Measurements from ENCODE around the gene RAB29.
"Not testable (repeated sequence)": the region's sequence is repeated elsewhere in the genome, so short reads cannot be mapped to it uniquely, and the experiment has no call there.

Gene RAB29

DNA sequence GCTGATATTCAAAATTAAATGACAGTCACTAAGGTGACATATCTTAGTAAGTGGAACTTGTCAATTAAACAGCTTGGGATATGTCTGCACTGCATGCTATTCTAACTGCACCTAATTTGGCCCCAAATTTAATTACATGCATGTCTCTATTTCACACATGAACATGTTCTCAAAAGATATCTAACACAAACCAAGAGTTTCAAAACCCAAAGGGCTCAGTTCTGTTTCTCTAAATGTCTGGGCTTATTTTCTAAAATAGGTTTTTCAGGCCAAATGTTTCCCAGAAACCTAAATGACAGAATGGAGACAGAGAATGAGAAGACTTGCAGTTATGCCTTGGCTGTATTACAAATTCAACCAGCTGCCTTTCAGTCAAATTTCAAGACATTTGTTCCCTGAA lies 11.3 kb downstream of the RAB29 start:
- DNase-seq, result no peak

DNA sequence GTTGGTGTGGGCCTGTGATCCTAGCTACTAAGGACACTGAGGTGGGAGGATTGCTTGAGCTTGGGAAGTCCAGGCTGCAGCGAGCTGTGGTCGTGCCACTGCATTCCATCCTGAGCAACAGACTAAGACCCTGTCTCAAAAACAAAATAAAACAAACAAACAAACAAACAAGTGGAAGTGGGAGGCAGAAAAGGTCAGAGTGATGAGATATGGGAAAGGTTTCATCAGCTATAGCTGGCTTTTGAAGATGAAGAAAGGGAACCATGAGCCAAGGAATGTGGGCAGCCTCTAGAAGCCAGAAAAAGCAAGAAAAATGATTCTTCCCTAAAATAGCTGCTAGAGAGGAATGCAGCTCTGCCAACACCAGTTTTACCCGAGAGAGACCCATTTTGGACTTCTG lies 14.7 kb downstream of the RAB29 start:
- DNase-seq, result no peak

GRCh38 chr1:205756552-205756951 lies 18.7 kb downstream of the RAB29 start:
- no peak for DNase-seq

GRCh38 chr1:205754857-205755256 lies 20.4 kb downstream of the RAB29 start:
- no peak for DNase-seq

GRCh38 chr1:205751036-205751651 lies 24.1 kb downstream of the RAB29 start:
- no peak for DNase-seq

DNA sequence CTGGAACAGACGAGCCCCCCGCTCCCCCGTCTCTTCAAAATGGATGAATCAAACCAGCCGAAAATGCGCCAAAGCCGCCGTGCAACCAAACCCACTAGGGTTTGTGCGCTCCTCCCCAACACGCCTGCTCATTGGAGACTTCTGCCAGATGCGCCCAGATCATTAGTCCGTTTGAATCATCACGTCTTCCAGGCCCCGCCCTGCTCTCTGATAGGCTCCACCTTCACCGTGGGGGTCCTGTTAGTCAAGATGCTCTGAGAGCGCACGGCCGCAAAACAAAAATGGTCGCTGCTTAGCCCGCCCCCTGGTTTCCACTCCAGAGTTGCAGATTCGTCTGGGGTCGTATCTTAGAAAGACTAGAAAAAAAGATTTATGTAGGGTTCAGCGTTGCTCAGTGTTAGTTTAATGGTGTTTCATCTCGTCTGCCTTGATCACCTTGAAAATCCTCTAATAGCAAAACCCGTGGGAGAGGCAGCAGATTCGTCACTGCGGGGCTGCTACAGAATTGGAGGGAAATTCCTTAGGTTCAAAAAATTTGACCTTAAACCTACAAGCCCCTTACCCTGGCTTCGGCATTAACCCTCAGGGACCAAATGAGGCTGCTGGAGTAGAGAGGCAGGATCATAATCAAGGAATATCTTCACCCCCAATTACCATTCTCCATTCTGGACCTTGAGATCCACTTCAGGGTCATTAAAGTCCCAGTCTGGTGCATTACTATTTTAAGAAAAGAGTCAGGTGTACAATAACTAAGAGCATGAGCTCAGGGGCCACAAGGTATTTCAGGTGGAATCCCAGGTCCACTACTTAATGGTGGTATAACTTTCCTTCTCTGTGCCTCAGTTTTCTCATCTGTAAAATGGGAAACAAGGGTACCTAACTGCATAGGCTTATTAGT lies 24.9 kb downstream of the RAB29 start, which contains the start of gene NUCKS1:
TSS of gene NUCKS1 (minus strand) at position 45 of the 898 bp plus-strand sequence. CDS start 209 bp downstream, outside the sequence.
- DNase-seq, result peak; percentile 95 to 96

DNA sequence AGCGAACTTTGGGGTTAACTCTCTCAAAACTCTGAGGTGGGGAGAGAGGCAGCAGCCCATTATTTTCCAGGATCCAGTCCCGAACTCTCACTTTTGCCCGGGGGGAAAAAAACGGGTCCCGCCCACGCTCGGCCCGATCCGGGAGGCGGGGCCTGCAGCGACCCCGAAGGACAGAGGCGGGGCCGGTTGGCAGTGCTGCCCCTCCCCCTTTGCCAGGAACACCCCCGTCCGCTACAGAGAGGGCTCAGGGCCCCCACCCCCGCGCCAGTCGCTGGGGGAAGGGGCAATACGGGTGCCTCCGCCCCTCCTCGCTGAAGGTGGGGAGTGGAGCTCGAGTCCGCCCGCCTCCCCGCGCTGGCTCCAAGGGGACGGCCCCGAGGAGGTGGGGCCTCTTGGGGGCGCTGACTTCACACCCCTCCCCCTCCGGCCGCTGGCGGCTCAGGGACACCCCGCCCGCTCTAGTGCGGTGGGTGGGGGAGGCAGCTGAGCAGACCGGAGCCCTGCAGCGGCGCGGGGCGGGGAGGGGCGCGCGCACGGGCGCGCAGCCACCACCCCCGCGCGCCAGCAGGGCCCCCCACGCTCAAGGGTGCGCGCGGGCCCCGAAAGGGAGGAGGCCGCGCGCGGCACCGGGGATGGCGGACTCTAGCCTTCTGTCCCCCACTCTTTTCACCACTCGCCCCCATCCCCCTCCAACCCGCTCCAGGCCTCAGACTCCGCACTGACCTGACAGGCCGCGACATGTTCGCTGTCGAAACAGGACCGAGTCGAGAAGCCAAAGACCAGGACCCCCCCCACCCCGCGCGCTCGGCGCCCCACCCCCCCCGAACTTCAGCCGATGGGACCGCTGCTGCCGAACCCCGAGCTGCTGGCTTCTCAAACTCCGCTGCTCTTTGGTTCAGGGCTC lies 25.8 kb downstream of the RAB29 start:
- peak; percentile 96 to 97 for DNase-seq

DNA sequence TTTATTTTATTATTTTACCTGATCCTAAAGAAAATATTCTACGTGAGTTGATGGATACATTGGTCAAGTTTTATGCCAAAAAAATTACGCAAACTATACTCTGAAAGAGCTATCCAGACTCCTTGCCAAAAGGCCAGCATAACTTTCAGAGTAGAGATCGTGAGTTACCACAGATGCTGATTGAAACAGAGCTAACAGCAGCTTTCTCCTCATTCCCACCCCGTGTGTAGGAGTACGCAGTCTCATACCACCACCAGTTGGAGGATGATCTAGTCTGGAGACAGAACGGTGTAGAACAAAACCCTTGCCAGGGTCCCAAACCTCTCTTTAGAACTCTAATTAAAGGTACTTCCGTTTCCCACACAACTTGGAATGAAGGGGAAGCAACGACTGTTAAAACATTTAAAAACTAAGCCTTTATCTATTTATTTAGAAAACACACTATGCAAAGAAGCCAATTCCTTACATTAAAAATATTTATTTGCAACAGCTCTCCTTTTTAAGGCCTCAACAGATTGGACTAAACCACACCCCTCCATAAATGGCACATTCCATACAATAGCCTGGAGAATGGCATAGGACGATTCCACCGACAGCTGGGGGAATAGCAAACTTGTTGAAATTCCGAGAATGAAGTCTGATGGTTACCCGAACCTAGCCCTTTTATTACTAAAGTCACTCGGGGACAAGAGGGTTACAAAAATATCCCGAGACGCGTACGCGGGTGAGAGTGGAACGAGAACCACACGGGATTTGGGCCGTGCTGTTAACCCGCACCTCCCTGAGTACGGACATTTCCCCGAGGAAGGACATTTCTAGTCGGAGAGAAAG lies 26.7 kb downstream of the RAB29 start:
- peak; percentile 22 to 36 for DNase-seq

DNA sequence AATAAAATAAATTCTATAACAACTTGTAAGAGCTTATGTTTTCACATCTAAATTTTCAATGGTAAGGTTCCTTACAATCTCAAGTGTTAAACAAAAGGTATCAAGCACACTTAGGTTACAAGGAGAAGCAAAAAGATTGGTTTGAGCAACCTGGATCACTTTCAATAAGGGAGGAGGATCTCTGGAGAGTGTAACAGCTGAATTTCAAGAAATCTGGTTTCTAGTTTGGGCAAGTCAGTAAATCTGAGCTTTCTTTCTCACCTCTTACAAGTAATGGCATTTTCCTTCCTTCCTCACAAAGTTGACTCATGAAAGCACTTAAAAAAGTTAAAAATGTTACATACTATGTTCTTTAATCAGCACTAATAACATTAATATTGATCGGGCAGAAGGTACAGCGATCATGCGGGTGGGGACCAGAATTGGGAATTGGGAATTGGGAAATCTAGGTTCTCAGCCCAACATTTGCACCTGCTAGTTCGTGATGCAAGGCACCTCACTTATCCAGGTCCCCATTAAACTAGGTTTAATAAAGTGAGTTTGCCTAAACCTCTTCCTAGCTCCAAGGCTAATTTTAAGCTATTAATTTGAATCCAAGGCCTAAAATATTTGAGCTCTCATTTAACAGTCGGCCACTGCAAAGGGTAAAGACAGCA lies 28.4 kb downstream of the RAB29 start:
- no peak for DNase-seq

GRCh38 chr1:205744403-205744802 lies 30.9 kb downstream of the RAB29 start:
- DNase-seq, result no peak

DNA sequence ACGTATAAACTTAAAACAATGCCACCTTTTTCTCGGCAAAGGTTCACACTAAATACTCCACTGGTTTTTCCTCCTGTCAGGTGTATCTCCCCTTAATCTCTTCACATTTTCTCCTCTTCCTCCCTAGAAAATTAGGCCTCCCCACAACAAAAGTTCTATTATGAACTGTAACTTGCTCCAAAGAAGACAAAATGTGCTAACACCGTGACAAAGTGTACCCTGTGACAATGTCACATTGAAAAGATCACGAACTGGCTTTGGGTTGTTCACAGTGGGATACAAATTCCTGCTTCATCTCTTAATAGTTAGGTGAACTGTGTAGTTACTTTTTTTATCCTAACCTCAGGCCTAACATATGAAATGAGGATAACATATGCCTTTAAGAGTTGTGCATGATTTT lies 31.3 kb downstream of the RAB29 start:
- no peak for DNase-seq

DNA sequence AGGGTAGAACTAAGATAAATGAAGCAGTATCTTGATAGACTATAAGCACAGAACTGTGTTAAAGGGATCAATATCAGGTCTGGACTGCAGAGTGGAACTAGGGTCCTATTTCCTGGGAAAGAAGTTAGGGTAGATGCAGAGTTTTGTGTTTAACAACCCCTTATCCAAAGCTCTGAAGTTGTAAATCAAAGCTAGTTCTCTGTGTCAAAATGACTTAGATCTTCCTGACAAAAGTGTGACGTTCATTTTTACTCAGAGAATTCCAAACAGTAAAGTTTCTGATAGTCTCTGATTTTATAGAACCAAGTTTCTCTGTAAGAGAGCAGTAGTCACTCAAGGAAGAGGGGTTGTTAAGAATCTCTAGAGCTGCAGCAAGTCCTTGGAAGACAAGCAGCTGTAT lies 33.6 kb downstream of the RAB29 start:
- DNase-seq, result no peak

GRCh38 chr1:205739348-205740160 lies 35.7 kb downstream of the RAB29 start:
- no peak for DNase-seq

DNA sequence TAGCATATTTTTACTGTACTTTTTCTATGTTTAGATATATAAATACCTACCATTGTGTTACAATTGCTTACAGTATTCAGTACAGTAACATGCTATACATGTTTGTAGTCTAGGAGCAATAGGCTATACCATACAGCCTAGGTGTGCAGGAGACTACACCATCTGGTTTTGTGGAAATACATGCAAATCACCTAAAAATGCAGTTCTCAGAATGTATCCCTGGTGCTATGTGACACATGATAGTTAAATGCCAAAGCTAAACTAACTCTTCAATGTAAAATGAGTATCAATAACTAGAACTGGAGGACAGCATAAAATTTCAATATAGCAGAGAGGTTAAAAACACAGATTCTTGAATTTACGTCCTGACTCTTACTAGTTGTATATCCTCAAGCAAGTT lies 40.1 kb downstream of the RAB29 start:
- no peak for DNase-seq

DNA sequence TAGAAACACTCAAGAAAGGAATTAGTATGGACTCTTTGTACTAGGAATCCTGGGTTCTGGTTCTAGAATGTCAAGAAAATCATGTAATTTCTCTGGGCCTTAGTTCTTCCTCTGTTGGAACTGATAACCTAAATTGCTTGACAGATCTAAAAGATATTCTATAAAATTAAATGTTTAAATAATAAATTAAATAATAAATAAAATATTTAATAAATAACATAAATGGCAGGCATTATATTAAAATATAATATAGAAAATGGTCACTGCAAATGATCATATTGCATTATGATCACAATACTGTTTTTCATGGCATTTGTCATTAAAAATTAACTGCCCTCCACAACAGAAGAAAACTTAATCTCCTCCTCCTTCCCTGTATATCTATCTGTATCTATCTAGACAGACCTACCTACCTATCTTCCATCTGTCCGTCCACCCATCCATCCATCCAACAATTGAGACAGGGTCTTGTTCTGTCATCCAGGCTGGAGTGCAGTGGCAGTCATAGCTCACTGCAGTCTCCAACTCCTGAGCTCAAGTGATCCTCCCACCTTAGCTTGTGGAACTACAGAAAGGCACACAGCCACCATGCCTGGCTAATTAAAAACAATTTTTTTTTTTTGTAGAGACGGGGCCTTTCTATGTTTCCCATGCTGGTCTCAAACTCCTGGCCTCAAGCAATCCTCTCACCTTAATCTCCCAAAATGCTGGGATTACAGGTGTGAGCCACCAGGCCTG lies 41.7 kb downstream of the RAB29 start:
- DNase-seq, result no peak

DNA sequence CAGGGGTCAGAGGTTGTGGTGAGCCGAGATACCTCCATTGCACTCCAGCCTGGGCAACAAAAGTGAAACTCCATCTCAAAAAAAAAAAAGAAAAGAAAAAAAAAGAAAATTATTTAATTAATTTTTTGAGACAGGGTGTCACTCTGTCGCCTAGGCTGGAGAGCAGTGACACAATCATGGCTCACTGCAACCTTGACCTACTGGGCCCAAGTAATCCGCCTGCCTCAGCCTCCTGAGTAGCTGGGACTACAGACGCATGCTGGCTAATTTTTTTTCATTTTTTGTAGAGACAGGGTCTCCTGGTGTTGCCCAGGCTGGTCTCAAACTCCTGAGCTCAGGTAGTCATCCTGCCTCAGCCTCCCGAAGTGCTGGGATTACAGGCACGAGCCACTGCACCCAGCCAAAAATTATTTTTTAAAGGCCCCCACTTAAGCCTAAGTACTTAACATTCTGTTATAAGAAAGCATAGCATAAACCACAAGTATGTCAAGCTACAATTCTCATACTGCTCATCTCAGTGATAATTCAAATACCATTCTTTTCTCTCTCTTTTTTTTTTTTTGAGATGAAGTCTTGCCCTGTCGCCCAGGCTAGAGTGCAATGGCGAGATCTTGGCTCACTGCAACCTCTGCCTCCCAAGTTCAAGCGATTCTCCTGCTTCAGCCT lies 45.2 kb downstream of the RAB29 start:
- no peak for DNase-seq

GRCh38 chr1:205726619-205727125 lies 48.6 kb downstream of the RAB29 start:
- DNase-seq, result no peak

GRCh38 chr1:205725514-205725913 lies 49.8 kb downstream of the RAB29 start:
- no peak for DNase-seq

DNA sequence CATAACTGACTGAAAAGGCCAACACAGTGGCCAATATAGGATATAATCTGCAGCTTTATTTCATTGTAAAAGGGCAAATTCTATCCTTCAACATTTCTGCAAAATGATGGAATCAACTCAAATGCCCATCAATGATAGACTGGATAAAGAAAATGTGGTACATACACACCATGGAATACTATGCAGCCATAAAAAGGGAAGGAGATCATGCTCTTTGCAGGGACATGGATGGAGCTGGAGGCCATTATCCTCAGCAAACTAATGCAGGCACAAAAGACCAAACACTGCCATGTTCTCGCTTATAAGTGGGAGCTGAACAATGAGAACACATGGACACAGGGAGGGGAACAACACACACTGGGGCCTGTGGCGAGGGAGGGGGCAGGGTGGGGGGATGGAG lies 54.5 kb downstream of the RAB29 start:
- DNase-seq, result not testable (repeated sequence)

All from stimulated activated CD4-positive, alpha-beta T cell treated with anti-CD3 and anti-CD28 coated beads, Interleukin-2, amount 100 ng/mL, for 24 hours (primary cell).